Prostate gland (tissue), 2 donors: ENCODE measurements around the gene POU2F1.

Experiments used
- POLR2A ChIP-seq: fragments of 450-650 bp; IDR thresholded peaks from one replicate; pipeline ENCODE4 v1.6.1; 2016; ENCODE audit warnings: antibody characterized with exemption, mild to moderate bottlenecking
- TF ChIP-seq, protein P1 (sequence below), 4 experiments: fragments of 200-600 bp in 2 of 4; fragments of 450-650 bp in 2 of 4; sonication (generic) in 2 of 4; IDR thresholded peaks; 1 replicate in 3 of 4; 2 replicates in 1 of 4; pipeline ENCODE4 v1.5.1; 2016 to 2019; ENCODE audit warnings: antibody characterized with exemption in 4 of 4, mild to moderate bottlenecking in 2 of 4, moderate library complexity in 2 of 4

DNA sequence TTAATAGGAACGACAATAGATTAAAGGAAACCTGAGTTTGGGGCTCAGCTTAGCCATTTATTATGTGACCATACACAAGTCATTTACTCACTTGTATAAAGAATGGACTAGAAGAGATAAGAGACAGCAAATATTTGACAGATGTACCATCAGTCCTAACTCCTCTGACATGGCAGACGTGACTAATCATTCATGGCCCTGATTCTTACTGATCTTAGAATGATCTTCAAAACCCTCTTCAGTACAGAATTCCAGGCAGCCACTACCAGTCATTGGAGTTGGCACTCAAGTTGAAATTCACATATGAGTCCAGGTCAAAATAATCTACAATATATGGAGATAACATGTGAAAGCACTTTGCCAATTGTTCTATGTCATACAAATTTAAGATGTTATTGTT is 21.0 kb upstream of the POU2F1 start:
- TF ChIP-seq, protein P1, sequence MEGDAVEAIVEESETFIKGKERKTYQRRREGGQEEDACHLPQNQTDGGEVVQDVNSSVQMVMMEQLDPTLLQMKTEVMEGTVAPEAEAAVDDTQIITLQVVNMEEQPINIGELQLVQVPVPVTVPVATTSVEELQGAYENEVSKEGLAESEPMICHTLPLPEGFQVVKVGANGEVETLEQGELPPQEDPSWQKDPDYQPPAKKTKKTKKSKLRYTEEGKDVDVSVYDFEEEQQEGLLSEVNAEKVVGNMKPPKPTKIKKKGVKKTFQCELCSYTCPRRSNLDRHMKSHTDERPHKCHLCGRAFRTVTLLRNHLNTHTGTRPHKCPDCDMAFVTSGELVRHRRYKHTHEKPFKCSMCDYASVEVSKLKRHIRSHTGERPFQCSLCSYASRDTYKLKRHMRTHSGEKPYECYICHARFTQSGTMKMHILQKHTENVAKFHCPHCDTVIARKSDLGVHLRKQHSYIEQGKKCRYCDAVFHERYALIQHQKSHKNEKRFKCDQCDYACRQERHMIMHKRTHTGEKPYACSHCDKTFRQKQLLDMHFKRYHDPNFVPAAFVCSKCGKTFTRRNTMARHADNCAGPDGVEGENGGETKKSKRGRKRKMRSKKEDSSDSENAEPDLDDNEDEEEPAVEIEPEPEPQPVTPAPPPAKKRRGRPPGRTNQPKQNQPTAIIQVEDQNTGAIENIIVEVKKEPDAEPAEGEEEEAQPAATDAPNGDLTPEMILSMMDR (IDR thresholded peaks at IDR 0.05): no peak
- no peak for TF ChIP-seq POLR2A
